ENCODE measurements around the gene APOA5. TPM values are rescaled to one million over a fixed set of nuclear protein-coding genes. Genes with fewer than 3 reads are reported as not detected.

Gene APOA5
- total RNA-seq, 2 donors from 2014 or later = not detected

- Histone ChIP-seq H3K27ac (no peak overlapping the region), H3K4me3 (no peak overlapping the region), H3K9me3 (no peaks in the 10 kb centered on the region), H3K36me3 (no peaks in the 10 kb centered on the region), H3K4me1 (no peaks in the 10 kb centered on the region), H3K27me3 (no peaks in the 10 kb centered on the region)
- TF ChIP-seq, protein P1, sequence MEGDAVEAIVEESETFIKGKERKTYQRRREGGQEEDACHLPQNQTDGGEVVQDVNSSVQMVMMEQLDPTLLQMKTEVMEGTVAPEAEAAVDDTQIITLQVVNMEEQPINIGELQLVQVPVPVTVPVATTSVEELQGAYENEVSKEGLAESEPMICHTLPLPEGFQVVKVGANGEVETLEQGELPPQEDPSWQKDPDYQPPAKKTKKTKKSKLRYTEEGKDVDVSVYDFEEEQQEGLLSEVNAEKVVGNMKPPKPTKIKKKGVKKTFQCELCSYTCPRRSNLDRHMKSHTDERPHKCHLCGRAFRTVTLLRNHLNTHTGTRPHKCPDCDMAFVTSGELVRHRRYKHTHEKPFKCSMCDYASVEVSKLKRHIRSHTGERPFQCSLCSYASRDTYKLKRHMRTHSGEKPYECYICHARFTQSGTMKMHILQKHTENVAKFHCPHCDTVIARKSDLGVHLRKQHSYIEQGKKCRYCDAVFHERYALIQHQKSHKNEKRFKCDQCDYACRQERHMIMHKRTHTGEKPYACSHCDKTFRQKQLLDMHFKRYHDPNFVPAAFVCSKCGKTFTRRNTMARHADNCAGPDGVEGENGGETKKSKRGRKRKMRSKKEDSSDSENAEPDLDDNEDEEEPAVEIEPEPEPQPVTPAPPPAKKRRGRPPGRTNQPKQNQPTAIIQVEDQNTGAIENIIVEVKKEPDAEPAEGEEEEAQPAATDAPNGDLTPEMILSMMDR (IDR thresholded peaks at IDR 0.05) = no peak
- no peak for DNase-seq (ENCODE audit: low spot score)
Observed at GRCh38 chr11:116828632-116829524, 37.2 kb upstream of the APOA5 start.

GRCh38 chr11:116827461-116827860, 35.8 kb upstream of the APOA5 start:
- Histone ChIP-seq H3K4me1 (no peaks in the 10 kb centered on the region), H3K27me3 (no peaks in the 10 kb centered on the region), H3K27ac (no peak overlapping the region), H3K36me3 (no peaks in the 10 kb centered on the region), H3K4me3 (no peak overlapping the region), H3K9me3 (no peaks in the 10 kb centered on the region)
- no peak for DNase-seq (ENCODE audit: low spot score)
- TF ChIP-seq, protein P1 (IDR thresholded peaks at IDR 0.05) = no peak

DNA sequence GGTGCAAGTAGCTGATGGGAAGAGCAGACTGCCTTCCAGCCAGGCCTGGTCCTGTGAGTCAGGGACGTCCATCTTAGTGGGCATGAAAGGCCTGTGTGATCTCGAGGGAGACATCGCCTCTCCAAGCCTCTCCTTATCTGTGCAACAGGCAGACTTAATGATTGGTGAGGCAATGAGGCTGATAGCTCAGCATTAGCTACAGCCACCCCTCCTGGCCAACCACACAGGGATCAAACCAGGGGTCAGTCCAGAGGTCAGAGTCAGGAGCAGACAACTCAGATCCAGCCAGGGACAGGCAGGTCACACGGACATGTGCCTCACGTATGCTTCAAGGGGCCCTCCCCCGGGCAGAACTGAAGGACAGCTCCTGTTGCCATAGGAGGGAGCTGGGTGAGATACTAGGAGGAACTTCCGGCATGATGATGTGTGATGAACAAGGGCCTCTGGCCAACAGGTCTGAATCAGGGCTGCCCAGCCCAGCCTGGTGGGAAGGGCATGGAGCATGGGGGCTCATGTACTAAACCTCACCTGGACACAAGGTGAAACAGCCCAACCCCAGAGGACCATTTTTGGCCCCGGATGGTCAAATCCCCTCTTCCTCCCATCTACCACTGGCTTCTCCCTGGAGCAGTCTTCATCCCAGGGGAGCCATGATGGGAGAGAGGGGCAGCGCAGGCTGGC, 35.2 kb upstream of the APOA5 start:
- H3K9me3 ChIP-seq = no peaks in the 10 kb centered on the region
- no peaks in the 10 kb centered on the region for H3K27me3 ChIP-seq
- H3K36me3 ChIP-seq = no peaks in the 10 kb centered on the region
- no peaks in the 10 kb centered on the region for H3K4me1 ChIP-seq
- no peak overlapping the region for H3K27ac ChIP-seq
- TF ChIP-seq, protein P1 (IDR thresholded peaks at IDR 0.05) = no peak
- no peak overlapping the region for H3K4me3 ChIP-seq
- no peak for DNase-seq (ENCODE audit: low spot score)

- H3K9me3 ChIP-seq = no peaks in the 10 kb centered on the region
- no peaks in the 10 kb centered on the region for H3K4me1 ChIP-seq
- no peak overlapping the region for H3K4me3 ChIP-seq
- no peak for DNase-seq (ENCODE audit: low spot score)
- no peaks in the 10 kb centered on the region for H3K36me3 ChIP-seq
- no peak overlapping the region for H3K27ac ChIP-seq
- TF ChIP-seq, protein P1 (IDR thresholded peaks at IDR 0.05) = no peak
- no peaks in the 10 kb centered on the region for H3K27me3 ChIP-seq
Observed at GRCh38 chr11:116825854-116826750, 34.4 kb upstream of the APOA5 start.

GRCh38 chr11:116825434-116825833, 33.8 kb upstream of the APOA5 start:
- Histone ChIP-seq H3K4me1 (no peaks in the 10 kb centered on the region), H3K36me3 (no peaks in the 10 kb centered on the region), H3K27me3 (no peaks in the 10 kb centered on the region), H3K4me3 (no peak overlapping the region), H3K27ac (no peak overlapping the region), H3K9me3 (no peaks in the 10 kb centered on the region)
- TF ChIP-seq, protein P1 (IDR thresholded peaks at IDR 0.05) = no peak
- no peak for DNase-seq (ENCODE audit: low spot score)
